Measurements from ENCODE around the gene PRDM11.

The PRDM11 gene

DNA sequence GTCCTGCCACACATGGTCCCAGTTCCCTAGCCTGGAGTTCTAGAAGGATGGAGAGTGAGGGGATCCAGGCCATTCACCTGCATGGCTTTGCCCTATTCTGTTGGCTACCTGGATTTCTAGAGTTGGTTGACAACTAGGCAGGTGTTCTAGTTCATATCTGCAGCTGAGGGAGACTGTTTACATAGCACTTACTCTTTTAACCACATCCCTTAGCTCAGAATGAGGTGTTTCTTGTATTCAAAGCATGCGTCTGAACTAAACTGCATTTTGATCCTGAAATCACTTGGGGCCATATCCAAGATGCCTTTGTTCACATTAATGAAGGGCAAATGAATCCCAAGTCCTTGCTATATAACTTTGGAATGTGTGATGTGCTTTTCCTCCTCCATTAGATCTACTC lies 78.8 kb downstream of the PRDM11 start:
- TF ChIP-seq, protein P1, sequence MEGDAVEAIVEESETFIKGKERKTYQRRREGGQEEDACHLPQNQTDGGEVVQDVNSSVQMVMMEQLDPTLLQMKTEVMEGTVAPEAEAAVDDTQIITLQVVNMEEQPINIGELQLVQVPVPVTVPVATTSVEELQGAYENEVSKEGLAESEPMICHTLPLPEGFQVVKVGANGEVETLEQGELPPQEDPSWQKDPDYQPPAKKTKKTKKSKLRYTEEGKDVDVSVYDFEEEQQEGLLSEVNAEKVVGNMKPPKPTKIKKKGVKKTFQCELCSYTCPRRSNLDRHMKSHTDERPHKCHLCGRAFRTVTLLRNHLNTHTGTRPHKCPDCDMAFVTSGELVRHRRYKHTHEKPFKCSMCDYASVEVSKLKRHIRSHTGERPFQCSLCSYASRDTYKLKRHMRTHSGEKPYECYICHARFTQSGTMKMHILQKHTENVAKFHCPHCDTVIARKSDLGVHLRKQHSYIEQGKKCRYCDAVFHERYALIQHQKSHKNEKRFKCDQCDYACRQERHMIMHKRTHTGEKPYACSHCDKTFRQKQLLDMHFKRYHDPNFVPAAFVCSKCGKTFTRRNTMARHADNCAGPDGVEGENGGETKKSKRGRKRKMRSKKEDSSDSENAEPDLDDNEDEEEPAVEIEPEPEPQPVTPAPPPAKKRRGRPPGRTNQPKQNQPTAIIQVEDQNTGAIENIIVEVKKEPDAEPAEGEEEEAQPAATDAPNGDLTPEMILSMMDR (IDR thresholded peaks at IDR 0.05; ENCODE audit: low read depth, low read length, missing control alignments), result no peak
- H3K27ac ChIP-seq, result no peak overlapping the region
- no peak for DNase-seq
- H3K4me3 ChIP-seq (ENCODE audit: low read depth, low read length), result no peak overlapping the region
- no peaks in the 10 kb centered on the region for H3K36me3 ChIP-seq (replicated peaks)
- in situ Hi-C loops (cut with HindIII; ENCODE audit: low pct_ligation_motif_present, low sequenced_read_pairs), result no loop called here
- no peaks in the 10 kb centered on the region for H3K27me3 ChIP-seq (replicated peaks)

DNA sequence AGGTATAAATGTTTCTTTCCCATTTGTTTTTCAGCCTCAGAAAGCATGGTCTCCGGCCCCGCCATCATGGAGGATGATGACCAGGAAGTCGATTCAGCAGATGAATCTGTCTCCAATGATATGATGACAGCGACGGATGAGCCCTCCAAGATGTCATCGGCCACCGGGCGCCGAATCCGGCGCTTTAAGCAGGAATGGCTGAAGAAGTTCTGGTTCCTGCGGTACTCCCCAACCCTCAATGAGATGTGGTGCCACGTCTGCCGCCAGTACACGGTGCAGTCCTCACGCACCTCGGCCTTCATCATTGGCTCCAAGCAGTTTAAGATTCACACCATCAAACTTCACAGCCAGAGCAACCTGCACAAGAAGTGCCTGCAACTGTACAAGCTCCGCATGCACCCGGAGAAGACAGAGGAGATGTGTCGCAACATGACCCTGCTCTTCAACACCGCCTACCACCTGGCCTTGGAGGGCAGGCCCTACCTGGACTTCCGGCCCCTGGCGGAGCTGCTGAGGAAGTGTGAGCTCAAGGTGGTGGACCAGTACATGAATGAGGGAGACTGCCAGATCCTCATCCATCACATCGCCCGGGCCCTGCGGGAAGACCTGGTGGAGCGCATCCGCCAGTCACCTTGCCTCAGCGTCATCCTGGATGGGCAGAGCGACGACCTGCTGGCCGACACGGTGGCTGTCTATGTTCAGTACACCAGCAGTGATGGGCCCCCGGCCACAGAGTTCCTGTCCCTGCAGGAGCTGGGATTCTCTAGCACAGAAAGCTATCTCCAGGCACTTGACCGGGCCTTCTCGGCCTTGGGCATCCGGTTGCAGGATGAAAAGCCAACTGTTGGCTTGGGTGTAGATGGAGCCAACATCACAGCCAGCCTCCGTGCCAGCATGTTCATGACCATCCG lies 79.8 kb downstream of the PRDM11 start:
- in situ Hi-C loops (cut with HindIII; ENCODE audit: low pct_ligation_motif_present, low sequenced_read_pairs), result no loop called here
- Histone ChIP-seq H3K27me3 (replicated peaks) (no peaks in the 10 kb centered on the region), H3K4me3 (ENCODE audit: low read depth, low read length) (no peak overlapping the region), H3K27ac (no peak overlapping the region), H3K36me3 (replicated peaks) (no peaks in the 10 kb centered on the region)
- TF ChIP-seq, protein P1 (IDR thresholded peaks at IDR 0.05; ENCODE audit: low read depth, low read length, missing control alignments), result no peak
- no peak for DNase-seq

DNA sequence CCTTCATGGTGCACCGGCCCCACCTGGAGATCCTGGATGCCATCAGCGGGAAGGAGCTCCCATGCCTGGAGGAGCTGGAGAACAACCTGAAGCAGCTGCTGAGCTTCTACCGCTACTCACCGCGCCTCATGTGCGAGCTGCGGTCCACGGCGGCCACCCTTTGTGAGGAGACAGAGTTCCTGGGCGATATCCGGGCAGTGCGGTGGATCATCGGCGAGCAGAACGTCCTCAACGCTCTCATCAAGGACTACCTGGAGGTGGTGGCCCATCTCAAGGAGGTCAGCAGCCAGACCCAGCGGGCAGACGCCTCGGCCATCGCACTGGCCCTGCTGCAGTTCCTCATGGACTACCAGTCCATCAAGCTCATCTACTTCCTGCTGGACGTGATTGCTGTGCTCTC lies 80.5 kb downstream of the PRDM11 start:
- Histone ChIP-seq H3K27ac (no peak overlapping the region), H3K4me3 (ENCODE audit: low read depth, low read length) (no peak overlapping the region), H3K36me3 (replicated peaks) (no peaks in the 10 kb centered on the region), H3K27me3 (replicated peaks) (no peaks in the 10 kb centered on the region)
- in situ Hi-C loops (cut with HindIII; ENCODE audit: low pct_ligation_motif_present, low sequenced_read_pairs), result no loop called here
- TF ChIP-seq, protein P1 (IDR thresholded peaks at IDR 0.05; ENCODE audit: low read depth, low read length, missing control alignments), result no peak
- DNase-seq, result no peak

DNA sequence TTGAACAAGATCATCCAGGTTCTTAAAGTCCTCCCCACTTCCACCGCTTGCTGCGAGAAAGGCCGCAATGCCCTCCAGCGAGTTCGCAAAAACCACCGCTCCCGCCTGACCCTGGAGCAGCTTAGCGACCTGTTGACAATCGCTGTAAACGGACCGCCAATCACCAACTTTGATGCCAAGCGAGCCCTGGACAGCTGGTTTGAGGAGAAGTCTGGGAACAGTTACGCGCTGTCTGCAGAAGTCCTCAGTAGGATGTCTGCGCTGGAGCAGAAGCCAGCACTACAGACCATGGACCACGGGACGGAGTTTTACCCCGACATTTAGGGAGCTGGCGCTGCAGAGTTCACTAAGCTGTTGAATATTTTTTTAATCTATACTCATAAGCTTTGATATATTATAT lies 81.4 kb downstream of the PRDM11 start:
- no peak overlapping the region for H3K27ac ChIP-seq
- in situ Hi-C loops (cut with HindIII; ENCODE audit: low pct_ligation_motif_present, low sequenced_read_pairs), result no loop called here
- H3K27me3 ChIP-seq (replicated peaks), result no peaks in the 10 kb centered on the region
- H3K36me3 ChIP-seq (replicated peaks), result no peaks in the 10 kb centered on the region
- no peak overlapping the region for H3K4me3 ChIP-seq (ENCODE audit: low read depth, low read length)
- TF ChIP-seq, protein P1 (IDR thresholded peaks at IDR 0.05; ENCODE audit: low read depth, low read length, missing control alignments), result no peak
- no peak for DNase-seq

DNA sequence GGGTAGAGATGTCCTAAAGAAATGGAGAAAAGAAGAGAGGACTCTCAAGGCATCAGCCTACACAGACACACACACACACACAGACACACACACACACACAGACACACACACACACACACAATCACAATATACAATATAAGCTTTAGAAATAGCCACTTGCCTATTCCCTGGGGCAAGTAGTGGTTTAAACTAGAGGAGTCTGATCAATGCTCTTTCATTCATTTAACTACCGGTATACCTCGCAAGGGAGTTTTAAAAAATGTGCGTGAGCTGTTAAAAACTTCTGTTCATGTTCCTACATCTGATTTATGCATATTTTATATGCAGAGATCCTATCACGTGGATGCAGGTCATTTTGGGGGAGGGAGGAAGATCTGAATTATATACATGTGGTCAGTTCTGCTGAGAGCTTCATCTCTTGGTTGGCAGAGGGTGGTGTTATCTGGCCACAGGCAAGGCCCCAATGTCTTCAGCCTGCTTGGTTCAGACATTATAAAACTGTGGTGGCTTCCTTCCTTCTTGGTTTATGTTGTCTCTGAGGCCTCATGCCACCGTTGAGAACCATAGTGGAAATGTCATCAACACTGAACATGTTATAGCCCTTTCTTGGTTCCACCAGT lies 83.1 kb downstream of the PRDM11 start:
- Histone ChIP-seq H3K27me3 (replicated peaks) (no peaks in the 10 kb centered on the region), H3K27ac (no peak overlapping the region), H3K36me3 (replicated peaks) (no peaks in the 10 kb centered on the region), H3K4me3 (ENCODE audit: low read depth, low read length) (no peak overlapping the region)
- in situ Hi-C loops (cut with HindIII; ENCODE audit: low pct_ligation_motif_present, low sequenced_read_pairs), result no loop called here
- TF ChIP-seq, protein P1 (IDR thresholded peaks at IDR 0.05; ENCODE audit: low read depth, low read length, missing control alignments), result no peak
- no peak for DNase-seq
